Vagina (tissue), 2 donors: Measurements from ENCODE around the gene CACNA1H.
A peak's percentile ranks its signal among the peaks of the same experiment; 100 is the strongest.

Source experiments
- CTCF ChIP-seq, 3 experiments: fragments of 450-650 bp in 2 of 3; fragments of 200-600 bp in 1 of 3; sonication (generic) in 1 of 3; IDR thresholded peaks; one replicate each; pipeline ENCODE4 v1.5.1; 2017 to 2019; ENCODE audit warnings: antibody characterized with exemption in 3 of 3, mild to moderate bottlenecking in 2 of 3, moderate library complexity in 2 of 3
- POLR2A ChIP-seq, 2 donors: fragments of 450-650 bp; IDR thresholded peaks; one replicate each; pipeline ENCODE4 v1.6.1; 2017; ENCODE audit warnings: antibody characterized with exemption in 2 of 2, mild to moderate bottlenecking in 2 of 2, moderate library complexity in 2 of 2
- POLR2AphosphoS5 ChIP-seq, 2 donors: sonication (generic); formaldehyde crosslinking; IDR thresholded peaks; one replicate each; pipeline ENCODE4 v1.9.0; 2017; ENCODE audit warnings: antibody characterized with exemption in 2 of 2, mild to moderate bottlenecking in 2 of 2, low read depth in 1 of 2; ENCODE audit not compliant: insufficient read depth in 1 of 2

- TF ChIP-seq CTCF (IDR thresholded peaks at IDR 0.05) (no peak), POLR2A (IDR thresholded peaks at IDR 0.05) (no peak), POLR2AphosphoS5 (IDR thresholded peaks at IDR 0.05; ENCODE audit: insufficient read depth in 1 of 2, low read depth in 1 of 2) (peak in 1 of 2 donors; percentile 36)
These were observed 5.8 kb downstream of the CACNA1H start for GRCh38 chr16:1158456-1159324.
